Neural progenitor cell (in vitro differentiated cells): ENCODE measurements around the gene TMEM154.

Experiments
- EZH2 ChIP-seq: fragments of 200-600 bp; sonication (generic); IDR thresholded peaks from 2 replicates; pipeline ENCODE4 v1.6.1; 2017; ENCODE audit warnings: antibody characterized with exemption, mild to moderate bottlenecking, moderate library complexity
- EZH2phosphoT487 ChIP-seq: fragments of 200-600 bp; sonication (generic); IDR thresholded peaks from 2 replicates; pipeline ENCODE4 v1.6.1; 2017; ENCODE audit warnings: antibody characterized with exemption
- TF ChIP-seq, protein P1 (sequence below): fragments of 200-600 bp; sonication (generic); IDR thresholded peaks from 2 replicates; pipeline ENCODE4 v1.5.1; 2017; ENCODE audit warnings: antibody characterized with exemption, mild to moderate bottlenecking

DNA sequence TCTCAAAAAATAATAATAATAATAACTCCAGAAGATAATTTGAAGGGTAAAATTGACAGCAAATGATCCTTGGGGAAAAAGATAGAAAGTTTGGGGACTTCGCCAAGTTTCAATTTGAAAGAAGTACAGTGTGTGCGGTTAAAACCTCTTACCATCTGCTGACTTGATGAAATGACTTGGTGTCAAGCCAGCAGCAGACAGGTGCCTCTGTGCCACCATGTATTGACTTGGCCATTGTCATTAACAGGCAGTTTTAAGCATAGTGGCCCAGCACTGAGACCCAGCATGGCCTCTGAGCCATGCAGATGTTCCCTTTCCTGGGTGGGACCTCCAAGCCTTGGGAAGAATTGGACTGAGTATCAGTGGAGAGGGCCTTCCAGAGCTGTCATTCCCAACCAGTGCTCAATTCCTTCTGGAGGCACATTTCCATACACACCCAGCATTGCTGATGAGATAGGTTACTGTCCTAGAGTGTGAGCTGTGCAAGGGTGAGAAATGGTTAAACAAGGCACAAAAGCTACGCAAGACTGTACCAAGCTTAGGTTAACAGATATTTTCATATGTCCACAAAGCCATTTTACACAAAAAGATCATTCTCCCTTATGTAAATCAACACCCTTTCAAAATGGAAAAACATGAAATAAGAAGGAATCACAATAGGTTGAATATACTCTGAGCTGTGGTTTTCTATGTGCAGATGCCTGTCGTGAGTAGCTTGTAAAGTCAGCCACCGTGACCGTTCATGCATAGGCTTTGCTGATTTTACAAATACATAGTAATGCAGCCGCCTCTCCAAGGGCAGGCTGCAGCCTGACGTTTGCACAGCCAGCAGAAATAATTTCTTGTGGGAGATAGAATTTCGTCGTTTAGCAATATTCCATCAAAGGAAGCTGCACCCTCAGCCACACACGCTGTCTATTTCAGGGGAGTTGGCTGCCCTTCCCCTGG is 84.5 kb downstream of the TMEM154 start:
- TF ChIP-seq, protein P1, sequence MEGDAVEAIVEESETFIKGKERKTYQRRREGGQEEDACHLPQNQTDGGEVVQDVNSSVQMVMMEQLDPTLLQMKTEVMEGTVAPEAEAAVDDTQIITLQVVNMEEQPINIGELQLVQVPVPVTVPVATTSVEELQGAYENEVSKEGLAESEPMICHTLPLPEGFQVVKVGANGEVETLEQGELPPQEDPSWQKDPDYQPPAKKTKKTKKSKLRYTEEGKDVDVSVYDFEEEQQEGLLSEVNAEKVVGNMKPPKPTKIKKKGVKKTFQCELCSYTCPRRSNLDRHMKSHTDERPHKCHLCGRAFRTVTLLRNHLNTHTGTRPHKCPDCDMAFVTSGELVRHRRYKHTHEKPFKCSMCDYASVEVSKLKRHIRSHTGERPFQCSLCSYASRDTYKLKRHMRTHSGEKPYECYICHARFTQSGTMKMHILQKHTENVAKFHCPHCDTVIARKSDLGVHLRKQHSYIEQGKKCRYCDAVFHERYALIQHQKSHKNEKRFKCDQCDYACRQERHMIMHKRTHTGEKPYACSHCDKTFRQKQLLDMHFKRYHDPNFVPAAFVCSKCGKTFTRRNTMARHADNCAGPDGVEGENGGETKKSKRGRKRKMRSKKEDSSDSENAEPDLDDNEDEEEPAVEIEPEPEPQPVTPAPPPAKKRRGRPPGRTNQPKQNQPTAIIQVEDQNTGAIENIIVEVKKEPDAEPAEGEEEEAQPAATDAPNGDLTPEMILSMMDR, result no peak
- no peak for TF ChIP-seq EZH2phosphoT487
- no peak for TF ChIP-seq EZH2
